HEK293 (cell line): ENCODE data around the gene CAPSL.

Experiments used
- FEZF1 ChIP-seq: fragments of 450-650 bp; formaldehyde crosslinking; IDR thresholded peaks from 2 replicates; pipeline ENCODE4 v1.5.1; 2016; ENCODE audit warnings: missing biosample characterization, missing genetic modification characterization
- GFI1B ChIP-seq: fragments of 450-650 bp; formaldehyde crosslinking; IDR thresholded peaks from 2 replicates; pipeline ENCODE4 v1.5.1; 2016; ENCODE audit warnings: missing biosample characterization, missing genetic modification characterization
- KLF1 ChIP-seq: fragments of 450-650 bp; formaldehyde crosslinking; IDR thresholded peaks from 2 replicates; pipeline ENCODE4 v1.5.1; 2016; ENCODE audit warnings: missing biosample characterization, missing genetic modification characterization
- MZF1 ChIP-seq: fragments of 450-650 bp; formaldehyde crosslinking; IDR thresholded peaks from 2 replicates; pipeline ENCODE4 v1.5.1; 2017; ENCODE audit warnings: missing biosample characterization, missing genetic modification characterization, borderline replicate concordance
- PRDM1 ChIP-seq: fragments of 450-650 bp; formaldehyde crosslinking; IDR thresholded peaks from 2 replicates; pipeline ENCODE4; 2016; ENCODE audit warnings: missing biosample characterization, missing genetic modification characterization
- SETDB1 ChIP-seq: IDR thresholded peaks from one replicate; pipeline ENCODE4 v1.6.1; 2017; ENCODE audit warnings: mild to moderate bottlenecking, low read length, moderate library complexity, mixed read lengths; ENCODE audit not compliant: insufficient read length
- ZBTB17 ChIP-seq: fragments of 450-650 bp; formaldehyde crosslinking; IDR thresholded peaks from 2 replicates; pipeline ENCODE4 v1.5.1; 2016; ENCODE audit warnings: missing biosample characterization, missing genetic modification characterization
- ZNF133 ChIP-seq: fragments of 450-650 bp; formaldehyde crosslinking; IDR thresholded peaks from 2 replicates; pipeline ENCODE4 v1.5.1; 2016; ENCODE audit warnings: missing biosample characterization, missing genetic modification characterization
- ZNF140 ChIP-seq: fragments of 450-650 bp; formaldehyde crosslinking; IDR thresholded peaks from 2 replicates; pipeline ENCODE4 v1.5.1; 2016; ENCODE audit warnings: missing biosample characterization, missing genetic modification characterization
- ZNF157 ChIP-seq: fragments of 450-650 bp; formaldehyde crosslinking; IDR thresholded peaks from 2 replicates; pipeline ENCODE4 v1.5.1; 2016; ENCODE audit warnings: missing biosample characterization, missing genetic modification characterization
- ZNF19 ChIP-seq: fragments of 450-650 bp; formaldehyde crosslinking; IDR thresholded peaks from 2 replicates; pipeline ENCODE4; 2016; ENCODE audit warnings: missing biosample characterization, missing genetic modification characterization, low read depth
- ZNF221 ChIP-seq: fragments of 450-650 bp; formaldehyde crosslinking; IDR thresholded peaks from 2 replicates; pipeline ENCODE4 v1.5.1; 2017; ENCODE audit warnings: missing biosample characterization, missing genetic modification characterization, borderline replicate concordance
- ZNF23 ChIP-seq: fragments of 450-650 bp; formaldehyde crosslinking; IDR thresholded peaks from 2 replicates; pipeline ENCODE4 v1.5.1; 2016; ENCODE audit warnings: missing biosample characterization, missing genetic modification characterization, borderline replicate concordance
- ZNF248 ChIP-seq: fragments of 450-650 bp; formaldehyde crosslinking; IDR thresholded peaks from 2 replicates; pipeline ENCODE4 v1.5.1; 2017; ENCODE audit warnings: missing biosample characterization, missing genetic modification characterization
- ZNF335 ChIP-seq: fragments of 450-650 bp; formaldehyde crosslinking; conservative IDR thresholded peaks from 2 replicates; pipeline ENCODE4 v1.5.1; 2016; ENCODE audit warnings: missing biosample characterization, missing genetic modification characterization
- ZNF341 ChIP-seq: fragments of 450-650 bp; formaldehyde crosslinking; IDR thresholded peaks from 2 replicates; pipeline ENCODE4; 2016; ENCODE audit warnings: low read depth, missing biosample characterization, missing genetic modification characterization
- ZNF394 ChIP-seq: fragments of 450-650 bp; formaldehyde crosslinking; IDR thresholded peaks from 2 replicates; pipeline ENCODE4 v1.5.1; 2016; ENCODE audit warnings: missing biosample characterization, missing genetic modification characterization, mild to moderate bottlenecking, moderate library complexity, borderline replicate concordance
- ZNF416 ChIP-seq: fragments of 450-650 bp; formaldehyde crosslinking; IDR thresholded peaks from 2 replicates; pipeline ENCODE4 v1.5.1; 2016; ENCODE audit warnings: missing biosample characterization, missing genetic modification characterization
- ZNF48 ChIP-seq: fragments of 450-650 bp; formaldehyde crosslinking; IDR thresholded peaks from 2 replicates; pipeline ENCODE4 v1.5.1; 2016; ENCODE audit warnings: missing biosample characterization, missing genetic modification characterization
- ZNF514 ChIP-seq: fragments of 450-650 bp; formaldehyde crosslinking; IDR thresholded peaks from 2 replicates; pipeline ENCODE4 v1.5.1; 2016; ENCODE audit warnings: missing biosample characterization, missing genetic modification characterization
- ZNF521 ChIP-seq: fragments of 450-650 bp; formaldehyde crosslinking; IDR thresholded peaks from 2 replicates; pipeline ENCODE4 v1.5.1; 2017; ENCODE audit warnings: missing biosample characterization, mild to moderate bottlenecking, missing genetic modification characterization
- ZNF529 ChIP-seq: fragments of 450-650 bp; formaldehyde crosslinking; IDR thresholded peaks from 2 replicates; pipeline ENCODE4 v1.5.1; 2017; ENCODE audit warnings: missing genetic modification characterization, missing biosample characterization; ENCODE audit not compliant: insufficient replicate concordance
- ZNF530 ChIP-seq: fragments of 450-650 bp; formaldehyde crosslinking; IDR thresholded peaks from 2 replicates; pipeline ENCODE4 v1.5.1; 2016; ENCODE audit warnings: low read depth, missing biosample characterization, missing genetic modification characterization
- ZNF596 ChIP-seq: fragments of 450-650 bp; IDR thresholded peaks from 2 replicates; pipeline ENCODE4 v1.5.0; 2018; ENCODE audit warnings: missing biosample characterization, mild to moderate bottlenecking, missing genetic modification characterization, moderate library complexity
- ZNF654 ChIP-seq: fragments of 450-650 bp; formaldehyde crosslinking; IDR thresholded peaks from 2 replicates; pipeline ENCODE4 v1.5.1; 2016; ENCODE audit warnings: low read depth, missing biosample characterization, missing genetic modification characterization
- ZNF76 ChIP-seq: fragments of 450-650 bp; formaldehyde crosslinking; IDR thresholded peaks from 2 replicates; pipeline ENCODE4; 2016; ENCODE audit warnings: low read depth, missing biosample characterization, missing genetic modification characterization, borderline replicate concordance
- ZNF785 ChIP-seq: fragments of 450-650 bp; formaldehyde crosslinking; IDR thresholded peaks from 2 replicates; pipeline ENCODE4 v1.5.1; 2016; ENCODE audit warnings: missing biosample characterization, missing genetic modification characterization
- ZNF792 ChIP-seq: fragments of 450-650 bp; formaldehyde crosslinking; IDR thresholded peaks from 2 replicates; pipeline ENCODE4 v1.5.1; 2016; ENCODE audit warnings: missing biosample characterization, missing genetic modification characterization
- TF ChIP-seq, protein P1 (sequence below): fragments of 450-650 bp; formaldehyde crosslinking; IDR thresholded peaks from 2 replicates; pipeline ENCODE4 v1.5.1; 2016; ENCODE audit warnings: missing biosample characterization, missing genetic modification characterization
- TF ChIP-seq, protein P2 (sequence below): fragments of 450-650 bp; formaldehyde crosslinking; IDR thresholded peaks from 2 replicates; pipeline ENCODE4 v1.5.1; 2016; ENCODE audit warnings: missing biosample characterization, missing genetic modification characterization
- TF ChIP-seq, protein P3 (sequence below): fragments of 450-650 bp; formaldehyde crosslinking; IDR thresholded peaks from 2 replicates; pipeline ENCODE4 v1.5.1; 2016; ENCODE audit warnings: missing biosample characterization, missing genetic modification characterization
- TF ChIP-seq, protein P4 (sequence below): fragments of 450-650 bp; formaldehyde crosslinking; IDR thresholded peaks from 2 replicates; pipeline ENCODE4 v1.5.1; 2016; ENCODE audit warnings: missing biosample characterization, missing genetic modification characterization

The CAPSL gene

DNA sequence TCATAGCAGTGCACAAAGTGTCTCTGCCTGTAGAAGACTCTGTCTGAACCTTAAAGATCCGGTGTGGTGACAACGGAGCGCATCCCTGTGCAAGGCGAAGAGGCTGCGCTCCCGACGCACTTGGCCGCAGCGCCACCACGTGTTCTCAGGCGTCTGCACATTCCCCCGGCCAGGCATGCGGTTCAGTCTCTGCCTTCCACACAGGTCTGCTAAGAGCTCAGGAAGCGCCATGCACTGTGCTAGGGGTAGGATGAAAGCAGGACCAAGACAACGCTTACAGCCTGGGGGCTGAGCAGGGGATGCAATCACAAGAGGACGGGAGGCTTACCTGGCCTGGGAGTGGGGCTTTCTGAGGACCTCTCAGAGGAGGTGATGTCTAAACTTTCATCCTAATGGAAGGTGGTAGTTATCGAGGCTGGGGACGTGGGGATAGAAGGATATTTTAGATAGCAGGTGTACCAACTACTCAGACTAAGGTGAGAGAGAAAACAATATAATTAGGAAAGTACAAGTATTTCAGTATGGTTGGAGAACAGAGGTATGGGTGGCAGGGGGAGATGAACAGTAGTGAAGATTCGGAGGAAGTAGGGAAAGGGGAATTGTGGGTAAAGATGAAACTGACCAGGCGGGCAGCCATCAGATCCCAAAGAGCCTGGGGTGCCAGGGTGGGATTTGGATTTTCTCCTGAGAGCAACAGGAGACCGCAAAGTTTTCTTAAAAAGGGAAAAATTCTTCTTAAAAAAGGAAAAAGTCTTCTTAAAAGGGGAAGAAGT lies 13.3 kb downstream of the CAPSL start (continued):
- TF ChIP-seq, protein P1, sequence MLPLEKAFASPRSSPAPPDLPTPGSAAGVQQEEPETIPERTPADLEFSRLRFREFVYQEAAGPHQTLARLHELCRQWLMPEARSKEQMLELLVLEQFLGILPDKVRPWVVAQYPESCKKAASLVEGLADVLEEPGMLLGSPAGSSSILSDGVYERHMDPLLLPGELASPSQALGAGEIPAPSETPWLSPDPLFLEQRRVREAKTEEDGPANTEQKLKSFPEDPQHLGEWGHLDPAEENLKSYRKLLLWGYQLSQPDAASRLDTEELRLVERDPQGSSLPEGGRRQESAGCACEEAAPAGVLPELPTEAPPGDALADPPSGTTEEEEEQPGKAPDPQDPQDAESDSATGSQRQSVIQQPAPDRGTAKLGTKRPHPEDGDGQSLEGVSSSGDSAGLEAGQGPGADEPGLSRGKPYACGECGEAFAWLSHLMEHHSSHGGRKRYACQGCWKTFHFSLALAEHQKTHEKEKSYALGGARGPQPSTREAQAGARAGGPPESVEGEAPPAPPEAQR (tag by site-specific recombination) = no peak
- TF ChIP-seq ZNF248 (tag by site-specific recombination) (no peak), ZNF792 (no peak), ZNF785 (tag by site-specific recombination) (no peak), FEZF1 (tag by site-specific recombination) (no peak), KLF1 (tag by site-specific recombination) (no peak), GFI1B (tag by site-specific recombination) (no peak), ZNF529 (no peak), ZNF394 (tag by site-specific recombination) (no peak), ZNF596 (tag by site-specific recombination) (no peak), ZNF521 (no peak), MZF1 (tag by site-specific recombination) (no peak), ZNF23 (tag by site-specific recombination) (no peak), ZNF133 (tag by site-specific recombination) (no peak), ZNF335 (tag by site-specific recombination) (peak; percentile 47), ZNF48 (tag by site-specific recombination) (no peak), ZNF530 (tag by site-specific recombination) (no peak), ZNF341 (tag by site-specific recombination) (no peak), ZNF654 (tag by site-specific recombination) (peak; percentile 84), SETDB1 (peak; percentile 16), PRDM1 (tag by site-specific recombination) (peak; percentile 43), ZNF76 (tag by site-specific recombination) (peak; percentile 70; the same call in 1 of the 2 replicates), ZBTB17 (peak; percentile 65; the same call in 1 of the 2 replicates), ZNF140 (tag by site-specific recombination) (no peak), ZNF416 (no peak), ZNF19 (no peak), ZNF157 (tag by site-specific recombination) (no peak), ZNF514 (tag by site-specific recombination) (no peak), ZNF221 (tag by site-specific recombination) (no peak)
- TF ChIP-seq, protein P2, sequence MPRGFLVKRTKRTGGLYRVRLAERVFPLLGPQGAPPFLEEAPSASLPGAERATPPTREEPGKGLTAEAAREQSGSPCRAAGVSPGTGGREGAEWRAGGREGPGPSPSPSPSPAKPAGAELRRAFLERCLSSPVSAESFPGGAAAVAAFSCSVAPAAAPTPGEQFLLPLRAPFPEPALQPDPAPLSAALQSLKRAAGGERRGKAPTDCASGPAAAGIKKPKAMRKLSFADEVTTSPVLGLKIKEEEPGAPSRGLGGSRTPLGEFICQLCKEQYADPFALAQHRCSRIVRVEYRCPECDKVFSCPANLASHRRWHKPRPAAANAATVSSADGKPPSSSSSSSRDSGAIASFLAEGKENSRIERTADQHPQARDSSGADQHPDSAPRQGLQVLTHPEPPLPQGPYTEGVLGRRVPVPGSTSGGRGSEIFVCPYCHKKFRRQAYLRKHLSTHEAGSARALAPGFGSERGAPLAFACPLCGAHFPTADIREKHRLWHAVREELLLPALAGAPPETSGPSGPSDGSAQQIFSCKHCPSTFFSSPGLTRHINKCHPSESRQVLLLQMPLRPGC = no peak
- TF ChIP-seq, protein P3, sequence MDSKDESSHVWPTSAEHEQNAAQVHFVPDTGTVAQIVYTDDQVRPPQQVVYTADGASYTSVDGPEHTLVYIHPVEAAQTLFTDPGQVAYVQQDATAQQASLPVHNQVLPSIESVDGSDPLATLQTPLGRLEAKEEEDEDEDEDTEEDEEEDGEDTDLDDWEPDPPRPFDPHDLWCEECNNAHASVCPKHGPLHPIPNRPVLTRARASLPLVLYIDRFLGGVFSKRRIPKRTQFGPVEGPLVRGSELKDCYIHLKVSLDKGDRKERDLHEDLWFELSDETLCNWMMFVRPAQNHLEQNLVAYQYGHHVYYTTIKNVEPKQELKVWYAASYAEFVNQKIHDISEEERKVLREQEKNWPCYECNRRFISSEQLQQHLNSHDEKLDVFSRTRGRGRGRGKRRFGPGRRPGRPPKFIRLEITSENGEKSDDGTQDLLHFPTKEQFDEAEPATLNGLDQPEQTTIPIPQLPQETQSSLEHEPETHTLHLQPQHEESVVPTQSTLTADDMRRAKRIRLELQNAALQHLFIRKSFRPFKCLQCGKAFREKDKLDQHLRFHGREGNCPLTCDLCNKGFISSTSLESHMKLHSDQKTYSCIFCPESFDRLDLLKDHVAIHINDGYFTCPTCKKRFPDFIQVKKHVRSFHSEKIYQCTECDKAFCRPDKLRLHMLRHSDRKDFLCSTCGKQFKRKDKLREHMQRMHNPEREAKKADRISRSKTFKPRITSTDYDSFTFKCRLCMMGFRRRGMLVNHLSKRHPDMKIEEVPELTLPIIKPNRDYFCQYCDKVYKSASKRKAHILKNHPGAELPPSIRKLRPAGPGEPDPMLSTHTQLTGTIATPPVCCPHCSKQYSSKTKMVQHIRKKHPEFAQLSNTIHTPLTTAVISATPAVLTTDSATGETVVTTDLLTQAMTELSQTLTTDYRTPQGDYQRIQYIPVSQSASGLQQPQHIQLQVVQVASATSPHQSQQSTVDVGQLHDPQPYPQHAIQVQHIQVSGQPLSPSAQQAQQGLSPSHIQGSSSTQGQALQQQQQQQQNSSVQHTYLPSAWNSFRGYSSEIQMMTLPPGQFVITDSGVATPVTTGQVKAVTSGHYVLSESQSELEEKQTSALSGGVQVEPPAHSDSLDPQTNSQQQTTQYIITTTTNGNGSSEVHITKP (tag by site-specific recombination) = no peak
- TF ChIP-seq, protein P4, sequence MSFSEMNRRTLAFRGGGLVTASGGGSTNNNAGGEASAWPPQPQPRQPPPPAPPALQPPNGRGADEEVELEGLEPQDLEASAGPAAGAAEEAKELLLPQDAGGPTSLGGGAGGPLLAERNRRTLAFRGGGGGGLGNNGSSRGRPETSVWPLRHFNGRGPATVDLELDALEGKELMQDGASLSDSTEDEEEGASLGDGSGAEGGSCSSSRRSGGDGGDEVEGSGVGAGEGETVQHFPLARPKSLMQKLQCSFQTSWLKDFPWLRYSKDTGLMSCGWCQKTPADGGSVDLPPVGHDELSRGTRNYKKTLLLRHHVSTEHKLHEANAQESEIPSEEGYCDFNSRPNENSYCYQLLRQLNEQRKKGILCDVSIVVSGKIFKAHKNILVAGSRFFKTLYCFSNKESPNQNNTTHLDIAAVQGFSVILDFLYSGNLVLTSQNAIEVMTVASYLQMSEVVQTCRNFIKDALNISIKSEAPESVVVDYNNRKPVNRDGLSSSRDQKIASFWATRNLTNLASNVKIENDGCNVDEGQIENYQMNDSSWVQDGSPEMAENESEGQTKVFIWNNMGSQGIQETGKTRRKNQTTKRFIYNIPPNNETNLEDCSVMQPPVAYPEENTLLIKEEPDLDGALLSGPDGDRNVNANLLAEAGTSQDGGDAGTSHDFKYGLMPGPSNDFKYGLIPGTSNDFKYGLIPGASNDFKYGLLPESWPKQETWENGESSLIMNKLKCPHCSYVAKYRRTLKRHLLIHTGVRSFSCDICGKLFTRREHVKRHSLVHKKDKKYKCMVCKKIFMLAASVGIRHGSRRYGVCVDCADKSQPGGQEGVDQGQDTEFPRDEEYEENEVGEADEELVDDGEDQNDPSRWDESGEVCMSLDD = no peak
